Activated CD8-positive, alpha-beta memory T cell treated with anti-CD3 and anti-CD28 coated beads, Interleukin-2, amount 10 ng/mL, durations not matched to agents 7 days and 5 days (primary cell): ENCODE measurements around the gene GPC4. TPM values are rescaled to one million over a fixed set of nuclear protein-coding genes. Genes with fewer than 3 reads are reported as not detected.

Source experiments
- ATAC-seq: fragments of 150-1000 bp; cut with Tn5 transposase; one replicate; pipeline ENCODE4 v1.10.0; 2021; ENCODE audit warnings: moderate library complexity
- CTCF ChIA-PET: fragments of 350-600 bp; sonication (Branson Sonifier 250); formaldehyde crosslinking; loops from one replicate; lab custom pipeline; 2021; ENCODE audit warnings: antibody characterized with exemption; lab: Charles Lee
- DNase-seq: peaks from one replicate; pipeline ENCODE4 v3.0.0-alpha.2; 2020
- H3K27ac Mint-ChIP-seq: one replicate; pipeline ENCODE4 v1.8.0; 2021; ENCODE audit warnings: mild to moderate bottlenecking, mixed read lengths
- H3K27me3 Mint-ChIP-seq: one replicate; pipeline ENCODE4 v1.8.0; 2021; ENCODE audit warnings: mixed read lengths
- H3K36me3 Mint-ChIP-seq: one replicate; pipeline ENCODE4 v1.8.0; 2021; ENCODE audit warnings: mild to moderate bottlenecking, mixed read lengths
- H3K4me1 Mint-ChIP-seq: one replicate; pipeline ENCODE4 v1.8.0; 2021; ENCODE audit warnings: mixed read lengths
- H3K4me3 Mint-ChIP-seq: one replicate; pipeline ENCODE4 v1.8.0; 2021; ENCODE audit warnings: mild to moderate bottlenecking, moderate library complexity, mixed read lengths
- H3K9me3 Mint-ChIP-seq: one replicate; pipeline ENCODE4 v1.8.0; 2022; ENCODE audit warnings: low read depth, mixed read lengths
- total RNA-seq, 2 experiments: library from RNA; stranded (reverse); gene quantifications; one replicate each; pipeline ENCODE4 v1.2.3, GENCODE V29; 2021

The GPC4 gene
- total RNA-seq, 2 experiments from 2014 or later, result not detected

DNA sequence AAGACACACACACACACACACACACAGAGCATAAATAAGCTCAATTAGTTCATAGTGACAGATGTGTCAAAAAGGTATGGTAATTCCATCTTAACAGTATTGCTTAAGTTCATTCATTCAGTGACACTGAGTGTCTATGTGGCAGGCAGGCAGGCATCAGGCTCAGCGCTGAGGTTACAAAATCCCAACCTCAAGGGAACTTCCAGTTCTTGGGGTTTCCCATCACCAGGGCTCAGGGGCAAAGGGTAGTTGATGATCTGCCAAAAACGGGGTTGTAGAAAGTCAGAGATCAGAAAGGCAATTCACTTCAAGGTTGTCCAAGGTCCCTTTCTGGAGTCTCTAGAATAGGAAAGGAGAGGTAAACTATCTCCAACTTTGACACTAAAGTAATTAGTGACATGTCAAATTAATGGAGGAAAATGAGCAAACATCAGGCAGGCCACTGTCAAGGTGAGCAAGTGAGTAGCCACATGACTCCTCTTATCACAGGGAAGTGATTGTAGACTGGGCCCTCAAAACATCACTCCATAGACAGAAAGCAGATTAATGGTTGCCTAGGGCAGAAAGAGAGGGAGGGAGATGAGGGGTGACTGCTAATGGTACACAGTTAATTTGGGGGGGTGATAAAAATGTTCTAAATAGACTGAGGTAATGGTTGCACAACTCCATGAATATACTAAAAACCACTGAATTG lies 41.8 kb downstream of the GPC4 start:
- DNase-seq, result no peak
- no peaks in the 10 kb centered on the region for H3K9me3 Mint-ChIP-seq
- no peaks in the 10 kb centered on the region for H3K36me3 Mint-ChIP-seq
- no peak overlapping the region for H3K27ac Mint-ChIP-seq
- peaks cover 2% of the 10 kb centered on the region for H3K27me3 Mint-ChIP-seq
- H3K4me3 Mint-ChIP-seq, result no peak overlapping the region
- CTCF ChIA-PET, result no interaction called here
- no peaks in the 10 kb centered on the region for H3K4me1 Mint-ChIP-seq
- ATAC-seq, result no peak

DNA sequence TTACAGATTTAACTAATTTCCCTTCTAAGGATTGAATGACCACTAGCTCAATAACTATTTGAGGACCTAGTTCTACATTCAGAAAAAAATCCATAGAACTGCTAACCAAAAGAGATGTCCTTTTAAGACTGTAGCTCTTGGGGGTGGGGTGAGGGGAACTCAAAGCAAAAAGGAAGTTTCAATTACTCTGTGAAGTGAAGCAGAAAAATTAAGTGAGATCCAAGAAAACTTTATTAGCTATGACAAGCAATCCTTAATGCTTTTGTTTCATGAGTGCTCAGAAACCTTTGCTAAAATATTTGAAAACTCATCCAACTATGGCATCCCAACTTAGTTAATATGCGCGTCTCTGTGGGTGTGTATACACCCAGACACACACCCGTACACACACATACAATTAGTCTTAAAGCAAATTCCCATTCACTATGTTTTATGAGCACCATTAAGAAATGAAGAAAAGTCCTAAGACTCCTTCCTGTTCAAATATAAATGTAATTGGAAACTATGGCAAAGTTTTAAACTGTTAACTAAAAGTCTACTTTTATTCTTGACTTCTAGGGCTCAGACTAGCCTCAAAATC lies 44.5 kb downstream of the GPC4 start:
- Mint-ChIP-seq H3K9me3 (no peaks in the 10 kb centered on the region), H3K27me3 (peaks cover 2% of the 10 kb centered on the region), H3K27ac (no peak overlapping the region), H3K4me3 (no peak overlapping the region), H3K36me3 (no peaks in the 10 kb centered on the region), H3K4me1 (no peaks in the 10 kb centered on the region)
- ATAC-seq (no peak), DNase-seq (no peak)
- CTCF ChIA-PET, result no interaction called here

GRCh38 chrX:133369065-133369464 lies 46.2 kb downstream of the GPC4 start:
- H3K4me1 Mint-ChIP-seq, result no peaks in the 10 kb centered on the region
- H3K4me3 Mint-ChIP-seq, result no peak overlapping the region
- DNase-seq, result no peak

DNA sequence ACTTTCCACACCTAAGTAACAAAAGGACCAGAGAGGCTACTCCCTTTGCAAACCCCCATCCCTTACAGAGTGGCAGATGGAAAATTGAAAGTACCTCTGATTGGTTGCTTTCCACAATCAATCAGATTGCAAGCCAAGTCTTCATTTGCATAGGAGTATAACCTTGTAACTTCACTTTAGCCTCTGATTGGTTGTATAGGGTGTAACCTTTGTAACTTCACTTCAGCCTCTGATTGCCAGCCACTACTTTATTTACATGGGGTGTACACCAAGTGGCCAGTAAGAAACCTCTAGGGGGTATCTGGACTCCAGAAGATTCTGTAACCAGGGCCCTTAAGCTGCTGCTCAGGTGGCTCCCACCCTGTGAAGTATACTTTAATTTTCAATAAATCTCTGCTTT lies 48.6 kb downstream of the GPC4 start:
- H3K9me3 Mint-ChIP-seq, result no peaks in the 10 kb centered on the region
- H3K27me3 Mint-ChIP-seq, result no peaks in the 10 kb centered on the region
- CTCF ChIA-PET, result no interaction called here
- ATAC-seq (no peak), DNase-seq (no peak)
- no peak overlapping the region for H3K27ac Mint-ChIP-seq
- no peaks in the 10 kb centered on the region for H3K4me1 Mint-ChIP-seq
- no peak overlapping the region for H3K4me3 Mint-ChIP-seq
- no peaks in the 10 kb centered on the region for H3K36me3 Mint-ChIP-seq

More at GRCh38 chrX:133369065-133369464, 46.2 kb downstream of the GPC4 start:
- H3K9me3 Mint-ChIP-seq, result no peaks in the 10 kb centered on the region
- no peak for ATAC-seq
- H3K27ac Mint-ChIP-seq, result no peak overlapping the region
- H3K27me3 Mint-ChIP-seq, result peaks cover under 1% of the 10 kb centered on the region
- no peaks in the 10 kb centered on the region for H3K36me3 Mint-ChIP-seq
- CTCF ChIA-PET, result no interaction called here

DNA sequence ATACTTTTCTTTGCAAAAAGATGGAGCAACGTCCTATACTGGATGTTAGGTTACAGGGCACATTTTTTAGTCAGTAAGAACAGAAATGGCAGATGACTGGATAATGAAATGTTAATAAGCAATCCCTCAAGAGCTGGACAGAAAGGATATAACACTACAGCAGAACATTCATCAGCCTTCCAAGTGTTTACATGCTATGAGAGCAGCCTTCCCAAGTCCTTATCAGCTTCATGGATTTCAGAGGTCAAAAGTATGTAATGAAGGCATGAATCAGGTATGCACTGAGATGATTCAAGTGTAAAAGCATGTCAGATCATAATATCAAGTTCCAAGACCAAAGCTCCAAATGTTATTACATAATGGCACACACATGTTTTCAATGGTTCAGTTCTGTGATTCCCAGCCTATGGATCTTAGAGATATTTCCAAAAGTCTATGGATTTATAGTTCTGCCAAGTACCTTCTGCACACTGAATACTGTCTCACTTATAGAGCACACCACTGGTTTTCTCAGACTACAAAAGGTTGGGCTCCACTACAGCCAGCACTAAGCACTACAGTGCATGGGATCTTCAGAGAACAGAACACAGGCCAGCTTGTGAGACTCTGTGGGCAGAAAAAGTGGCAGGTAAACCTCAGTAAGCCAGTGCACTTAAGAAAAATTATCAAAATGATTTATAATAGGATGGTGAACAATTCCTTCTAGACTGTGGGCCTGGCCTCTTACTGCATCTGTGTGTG lies 49.2 kb downstream of the GPC4 start:
- ATAC-seq (no peak), DNase-seq (no peak)
- Mint-ChIP-seq H3K36me3 (no peaks in the 10 kb centered on the region), H3K27me3 (no peaks in the 10 kb centered on the region), H3K9me3 (no peaks in the 10 kb centered on the region), H3K4me1 (no peaks in the 10 kb centered on the region), H3K4me3 (no peak overlapping the region), H3K27ac (no peak overlapping the region)
- CTCF ChIA-PET, result no interaction called here

GRCh38 chrX:133364865-133365264 lies 50.4 kb downstream of the GPC4 start:
- Mint-ChIP-seq H3K27ac (no peak overlapping the region), H3K36me3 (no peaks in the 10 kb centered on the region)

DNA sequence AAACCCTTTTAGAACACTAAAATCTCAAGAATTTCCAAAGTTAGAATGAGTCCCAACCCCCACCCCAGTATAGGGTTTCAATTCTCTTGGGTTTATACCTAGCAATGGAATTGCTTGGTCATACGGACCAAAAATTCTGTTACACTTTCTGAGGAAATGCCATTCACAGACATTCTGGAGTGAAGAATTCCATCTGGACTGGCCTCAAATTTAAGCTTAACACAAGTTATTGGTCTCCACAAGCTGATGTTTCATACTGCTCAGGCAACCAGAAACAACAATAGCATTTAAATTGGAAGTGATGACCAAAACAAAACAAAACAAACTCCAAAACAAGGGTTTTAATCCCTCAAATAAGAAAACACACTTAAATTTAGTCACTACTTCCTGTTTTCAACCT lies 51.1 kb downstream of the GPC4 start:
- H3K9me3 Mint-ChIP-seq, result no peaks in the 10 kb centered on the region
- ATAC-seq (no peak), DNase-seq (no peak)
- H3K4me1 Mint-ChIP-seq, result no peaks in the 10 kb centered on the region
- H3K36me3 Mint-ChIP-seq, result no peaks in the 10 kb centered on the region
- H3K4me3 Mint-ChIP-seq, result no peak overlapping the region
- no peak overlapping the region for H3K27ac Mint-ChIP-seq
- CTCF ChIA-PET, result no interaction called here
- no peaks in the 10 kb centered on the region for H3K27me3 Mint-ChIP-seq

More at GRCh38 chrX:133364865-133365264, 50.4 kb downstream of the GPC4 start:
- Mint-ChIP-seq H3K27me3 (no peaks in the 10 kb centered on the region), H3K4me3 (no peak overlapping the region), H3K4me1 (no peaks in the 10 kb centered on the region), H3K9me3 (no peaks in the 10 kb centered on the region)
- ATAC-seq (no peak), DNase-seq (no peak)
- CTCF ChIA-PET, result no interaction called here

- no peak for ATAC-seq
- no peak for DNase-seq
- H3K9me3 Mint-ChIP-seq, result no peaks in the 10 kb centered on the region
- no peak overlapping the region for H3K27ac Mint-ChIP-seq
- H3K4me1 Mint-ChIP-seq, result no peaks in the 10 kb centered on the region
- CTCF ChIA-PET, result no interaction called here
- no peaks in the 10 kb centered on the region for H3K36me3 Mint-ChIP-seq
- peaks cover 3% of the 10 kb centered on the region for H3K27me3 Mint-ChIP-seq
- H3K4me3 Mint-ChIP-seq, result no peak overlapping the region
Measured at GRCh38 chrX:133362538-133362937, 52.8 kb downstream of the GPC4 start.

- H3K27ac Mint-ChIP-seq, result no peak overlapping the region
- H3K9me3 Mint-ChIP-seq, result no peaks in the 10 kb centered on the region
- ATAC-seq (no peak), DNase-seq (no peak)
- H3K4me3 Mint-ChIP-seq, result no peak overlapping the region
- peaks cover 3% of the 10 kb centered on the region for H3K27me3 Mint-ChIP-seq
- no peaks in the 10 kb centered on the region for H3K4me1 Mint-ChIP-seq
- no peaks in the 10 kb centered on the region for H3K36me3 Mint-ChIP-seq
- CTCF ChIA-PET, result no interaction called here
Measured at GRCh38 chrX:133359466-133359865, 55.8 kb downstream of the GPC4 start.

- no peaks in the 10 kb centered on the region for H3K4me1 Mint-ChIP-seq
- no peaks in the 10 kb centered on the region for H3K9me3 Mint-ChIP-seq
- no peak for ATAC-seq
- no peak overlapping the region for H3K4me3 Mint-ChIP-seq
- no peaks in the 10 kb centered on the region for H3K36me3 Mint-ChIP-seq
- no peak overlapping the region for H3K27ac Mint-ChIP-seq
- DNase-seq, result no peak
- no peaks in the 10 kb centered on the region for H3K27me3 Mint-ChIP-seq
- CTCF ChIA-PET, result no interaction called here
Measured at GRCh38 chrX:133353233-133353632, 62.1 kb downstream of the GPC4 start.

DNA sequence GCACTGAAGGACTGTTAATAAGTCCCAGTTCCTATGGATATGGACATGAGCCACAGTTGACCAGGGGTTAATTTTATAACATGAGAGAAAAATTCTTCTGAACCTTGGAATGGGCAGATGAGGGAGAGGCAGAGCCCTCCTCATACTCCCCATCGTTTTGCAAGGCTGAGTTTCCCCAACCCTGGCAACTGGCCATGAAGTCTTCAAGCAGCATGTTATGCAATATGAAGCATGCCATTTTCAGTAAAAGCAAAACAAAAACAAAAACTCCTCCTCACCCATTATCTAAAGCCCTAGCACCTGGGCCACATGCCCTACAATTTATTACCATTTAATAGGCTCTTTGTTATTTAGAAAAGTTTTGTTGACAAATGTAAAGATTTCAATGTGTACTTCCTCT lies 64.5 kb downstream of the GPC4 start:
- DNase-seq (no peak), ATAC-seq (no peak)
- CTCF ChIA-PET, result no interaction called here
- H3K9me3 Mint-ChIP-seq, result no peaks in the 10 kb centered on the region
- no peak overlapping the region for H3K4me3 Mint-ChIP-seq
- no peak overlapping the region for H3K27ac Mint-ChIP-seq
- H3K4me1 Mint-ChIP-seq, result no peaks in the 10 kb centered on the region
- no peaks in the 10 kb centered on the region for H3K27me3 Mint-ChIP-seq
- H3K36me3 Mint-ChIP-seq, result no peaks in the 10 kb centered on the region

DNA sequence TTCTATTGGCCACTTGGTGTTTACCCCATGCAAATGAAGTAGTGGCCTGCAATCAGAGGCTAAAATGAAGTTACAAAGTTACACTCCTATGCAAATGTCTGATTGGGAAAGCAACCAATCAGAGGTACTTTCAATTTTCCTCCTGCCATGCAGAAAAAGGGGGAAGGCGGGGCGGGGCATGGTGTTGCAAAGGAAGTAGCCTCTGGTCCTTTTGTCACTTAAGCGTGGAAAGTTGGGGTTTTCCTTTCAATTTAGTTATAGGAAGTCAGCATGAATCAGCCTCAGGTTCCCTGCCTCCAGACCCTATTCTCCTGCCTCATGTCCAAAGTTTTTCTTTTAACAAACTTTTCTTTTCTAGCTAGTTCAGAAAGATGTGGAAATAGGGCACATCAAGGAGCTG lies 69.3 kb downstream of the GPC4 start:
- no peak for ATAC-seq
- Mint-ChIP-seq H3K4me3 (no peak overlapping the region), H3K36me3 (no peaks in the 10 kb centered on the region), H3K4me1 (no peaks in the 10 kb centered on the region), H3K9me3 (no peaks in the 10 kb centered on the region), H3K27ac (no peak overlapping the region), H3K27me3 (no peaks in the 10 kb centered on the region)
- no peak for DNase-seq
- CTCF ChIA-PET, result no interaction called here

DNA sequence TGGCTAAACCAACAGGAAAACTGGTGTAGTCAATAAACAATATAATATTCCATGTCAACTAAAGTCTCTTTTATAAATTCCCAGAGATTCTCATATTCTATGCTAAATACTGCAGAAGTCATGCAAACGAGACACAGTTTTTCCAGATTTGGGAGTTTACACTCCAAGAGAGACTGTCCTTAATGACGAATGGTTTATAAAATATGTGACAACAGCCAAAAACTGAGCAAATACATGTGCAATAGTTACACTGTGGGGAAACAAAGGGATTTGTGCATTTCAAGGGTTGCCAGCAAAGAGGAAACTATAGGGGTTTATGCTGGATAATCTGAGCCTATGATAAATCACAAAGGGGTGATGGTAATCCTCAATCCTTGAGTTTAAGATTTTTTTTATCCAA lies 75.7 kb downstream of the GPC4 start:
- no peak for DNase-seq
- H3K27ac Mint-ChIP-seq, result no peak overlapping the region
- H3K4me1 Mint-ChIP-seq, result no peaks in the 10 kb centered on the region
- no peak for ATAC-seq
- no peaks in the 10 kb centered on the region for H3K27me3 Mint-ChIP-seq
- H3K36me3 Mint-ChIP-seq, result no peaks in the 10 kb centered on the region
- CTCF ChIA-PET, result no interaction called here
- no peak overlapping the region for H3K4me3 Mint-ChIP-seq
- H3K9me3 Mint-ChIP-seq, result no peaks in the 10 kb centered on the region

DNA sequence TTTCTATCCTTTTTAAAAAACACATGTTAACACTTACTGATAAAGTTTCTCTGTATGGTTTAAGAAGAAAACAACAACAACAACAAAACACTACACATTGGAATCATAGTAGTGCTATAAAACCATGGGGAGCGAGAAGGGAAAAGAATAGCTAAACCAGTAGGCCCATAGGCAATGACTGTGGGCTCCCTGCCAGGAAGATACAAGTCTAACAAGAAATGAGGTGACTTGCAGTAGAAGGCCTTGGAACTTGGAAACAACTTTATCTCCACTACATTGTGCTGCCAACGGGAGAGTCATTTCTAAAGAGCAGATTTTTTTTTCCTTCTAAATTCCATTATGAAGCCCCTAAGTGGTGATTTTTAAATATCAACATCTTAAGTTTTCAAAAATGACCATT lies 78.0 kb downstream of the GPC4 start:
- Mint-ChIP-seq H3K4me1 (no peaks in the 10 kb centered on the region), H3K36me3 (no peaks in the 10 kb centered on the region), H3K4me3 (no peak overlapping the region), H3K27ac (no peak overlapping the region), H3K27me3 (no peaks in the 10 kb centered on the region), H3K9me3 (no peaks in the 10 kb centered on the region)
- ATAC-seq (no peak), DNase-seq (no peak)
- CTCF ChIA-PET, result no interaction called here
